GM19463 (cell line): ENCODE results near the gene AFDN.

ENCODE experiments used
- ATAC-seq: cut with Tn5 transposase; IDR thresholded peaks from one replicate; pipeline ENCODE4 v1.9.1; 2021; ENCODE audit warnings: mild to moderate bottlenecking, moderate library complexity; ENCODE audit not compliant: unreplicated experiment

AFDN gene

GRCh38 chr6:167817016-167817415 lies 9.7 kb upstream of the AFDN start:
- no peak for ATAC-seq

GRCh38 chr6:167817729-167818128 lies 9.0 kb upstream of the AFDN start:
- ATAC-seq = no peak

GRCh38 chr6:167819576-167819975 lies 7.1 kb upstream of the AFDN start:
- no peak for ATAC-seq

- ATAC-seq = no peak
Measured at GRCh38 chr6:167820681-167821080, 6.0 kb upstream of the AFDN start.

- no peak for ATAC-seq
Measured at GRCh38 chr6:167824591-167825331, 1.9 kb upstream of the AFDN start.

- ATAC-seq = peak; percentile 26
Measured at GRCh38 chr6:167825332-167826229, 1.1 kb upstream of the AFDN start.

- ATAC-seq = peak; percentile 69
Measured at GRCh38 chr6:167826230-167826895, 348 bp upstream of the AFDN start.

- ATAC-seq = peak; percentile 24
Measured at GRCh38 chr6:167827583-167828324, 1.0 kb downstream of the AFDN start.

GRCh38 chr6:167828325-167828956 lies 1.7 kb downstream of the AFDN start:
- no peak for ATAC-seq

- no peak for ATAC-seq
Measured at GRCh38 chr6:167829513-167829912, 2.8 kb downstream of the AFDN start.

GRCh38 chr6:167831281-167831828 lies 4.6 kb downstream of the AFDN start:
- no peak for ATAC-seq

- peak; percentile 40 for ATAC-seq
Measured at GRCh38 chr6:167832497-167833395, 6.0 kb downstream of the AFDN start.

- peak; percentile 10 for ATAC-seq
Measured at GRCh38 chr6:167833396-167833763, 6.7 kb downstream of the AFDN start.

GRCh38 chr6:167835260-167835659 lies 8.5 kb downstream of the AFDN start:
- no peak for ATAC-seq

- ATAC-seq = no peak
Measured at GRCh38 chr6:167836721-167837120, 10.0 kb downstream of the AFDN start.

GRCh38 chr6:167838207-167838748 lies 11.6 kb downstream of the AFDN start:
- ATAC-seq = no peak

GRCh38 chr6:167839343-167839742 lies 12.6 kb downstream of the AFDN start:
- ATAC-seq = no peak

- ATAC-seq = no peak
Measured at GRCh38 chr6:167839755-167840154, 13.0 kb downstream of the AFDN start.

GRCh38 chr6:167840160-167840525 lies 13.4 kb downstream of the AFDN start:
- ATAC-seq = no peak
